Measurements from ENCODE around the gene ERBB2. TPM values are rescaled to one million over a fixed set of nuclear protein-coding genes. Genes with fewer than 3 reads are reported as not detected.

ERBB2 gene
- total and polyA plus RNA-seq, 2 of the 13 experiments (the other 11 are each of a cell fraction or from before 2014, with no cell fraction given), result 57.7 to 64.1 TPM

DNA sequence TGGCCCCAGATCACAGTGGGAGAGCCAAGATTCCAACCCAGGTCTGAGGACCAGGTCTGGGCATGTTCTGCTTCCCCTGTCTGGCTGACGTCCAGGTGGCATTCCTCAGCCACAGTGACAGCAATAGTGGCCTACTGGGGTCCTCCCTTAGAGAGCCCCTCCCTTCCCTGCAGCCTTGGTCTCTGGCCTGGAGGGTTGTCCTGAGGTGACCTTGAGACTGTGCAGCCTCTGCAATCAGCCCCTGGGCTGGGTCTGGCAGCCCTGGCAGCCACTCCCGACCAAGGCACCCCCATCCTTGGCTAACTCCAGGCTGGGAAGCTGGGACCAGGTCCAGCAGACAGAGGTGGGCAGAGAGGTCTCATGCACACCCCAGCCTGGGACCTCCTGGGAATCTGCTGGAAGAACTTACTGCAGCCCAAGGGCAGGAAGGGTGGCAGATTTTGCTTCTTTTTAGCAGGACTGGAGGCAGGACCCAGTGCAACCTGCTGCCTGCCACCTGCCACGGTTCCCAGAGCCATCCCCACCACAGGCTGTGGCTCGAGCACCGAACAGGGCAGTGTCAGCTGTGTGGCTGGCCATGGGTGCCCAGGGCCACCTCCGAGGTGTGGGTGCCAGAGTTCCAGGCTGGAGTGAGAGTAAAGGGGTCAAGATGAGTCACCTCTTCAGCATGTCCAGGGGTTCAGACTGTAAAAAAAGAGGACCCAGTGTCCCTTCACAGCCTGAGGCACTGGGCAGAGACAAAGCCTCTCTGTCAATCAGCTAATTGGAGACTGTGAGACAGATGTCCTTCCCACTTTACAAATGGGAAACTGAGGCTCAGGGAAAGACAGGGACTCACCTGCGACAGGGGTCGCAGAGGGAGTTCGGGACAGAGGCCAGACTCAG is 50.5 kb downstream of the ERBB2 start (continued):
- TF ChIP-seq KLF15 (CRISPR knock-in tag; IDR thresholded peaks at IDR 0.05; ENCODE audit: borderline replicate concordance) (no peak), NONO (IDR thresholded peaks at IDR 0.05) (no peak), NONO (CRISPR knock-in tag; conservative IDR thresholded peaks at IDR 0.05) (peak; percentile 57; the same call in 1 of the 2 replicates), GABPB1 (CRISPR knock-in tag; IDR thresholded peaks at IDR 0.05) (peak; percentile 50; the same call in 1 of the 2 replicates), TRIM22 (IDR thresholded peaks at IDR 0.05) (no peak), NRL (CRISPR knock-in tag; IDR thresholded peaks at IDR 0.05; ENCODE audit: borderline replicate concordance) (peak; percentile 94), ZNF496 (CRISPR knock-in tag; IDR thresholded peaks at IDR 0.05; ENCODE audit: insufficient replicate concordance) (no peak), CENPX (CRISPR knock-in tag; IDR thresholded peaks at IDR 0.05) (no peak), SOX5 (CRISPR knock-in tag; IDR thresholded peaks at IDR 0.05; ENCODE audit: borderline replicate concordance) (peak; percentile 24; the same call in 1 of the 2 replicates), ZSCAN25 (CRISPR knock-in tag; IDR thresholded peaks at IDR 0.05) (peak; percentile 81; the same call in 1 of the 2 replicates), ARNT2 (CRISPR knock-in tag; IDR thresholded peaks at IDR 0.05; ENCODE audit: low read depth) (no peak; the same call in 1 of the 2 replicates), ZNF770 (CRISPR knock-in tag; IDR thresholded peaks at IDR 0.05) (no peak), NPAS2 (CRISPR knock-in tag; IDR thresholded peaks at IDR 0.05; ENCODE audit: borderline replicate concordance) (no peak), ATF3 (CRISPR knock-in tag; IDR thresholded peaks at IDR 0.05) (peak; percentile 54; the same call in 1 of the 2 replicates), ZNF510 (CRISPR knock-in tag; IDR thresholded peaks at IDR 0.05; ENCODE audit: low read depth) (no peak), PTBP1 (IDR thresholded peaks at IDR 0.05; ENCODE audit: low read depth, low read length, poor library complexity, severe bottlenecking) (no peak), RNF2 (conservative IDR thresholded peaks at IDR 0.05; ENCODE audit: low read depth) (no peak), POLR2A (IDR thresholded peaks at IDR 0.05; ENCODE audit: insufficient read depth in 1 of 2, low read depth in 2 of 2, low read length in 2 of 2) (peak in 1 of 2 experiments; percentile 44; a peak in 1 of 4 replicates), ZNF451 (CRISPR knock-in tag; IDR thresholded peaks at IDR 0.05) (peak; percentile 82), ZBTB14 (CRISPR knock-in tag; IDR thresholded peaks at IDR 0.05) (no peak), TRIM24 (CRISPR knock-in tag; IDR thresholded peaks at IDR 0.05) (no peak), ZNF33B (CRISPR knock-in tag; IDR thresholded peaks at IDR 0.05) (0 out of 2 replicates have a peak, but pooled peaks have one; percentile 79)
- TF ChIP-seq, protein P1, sequence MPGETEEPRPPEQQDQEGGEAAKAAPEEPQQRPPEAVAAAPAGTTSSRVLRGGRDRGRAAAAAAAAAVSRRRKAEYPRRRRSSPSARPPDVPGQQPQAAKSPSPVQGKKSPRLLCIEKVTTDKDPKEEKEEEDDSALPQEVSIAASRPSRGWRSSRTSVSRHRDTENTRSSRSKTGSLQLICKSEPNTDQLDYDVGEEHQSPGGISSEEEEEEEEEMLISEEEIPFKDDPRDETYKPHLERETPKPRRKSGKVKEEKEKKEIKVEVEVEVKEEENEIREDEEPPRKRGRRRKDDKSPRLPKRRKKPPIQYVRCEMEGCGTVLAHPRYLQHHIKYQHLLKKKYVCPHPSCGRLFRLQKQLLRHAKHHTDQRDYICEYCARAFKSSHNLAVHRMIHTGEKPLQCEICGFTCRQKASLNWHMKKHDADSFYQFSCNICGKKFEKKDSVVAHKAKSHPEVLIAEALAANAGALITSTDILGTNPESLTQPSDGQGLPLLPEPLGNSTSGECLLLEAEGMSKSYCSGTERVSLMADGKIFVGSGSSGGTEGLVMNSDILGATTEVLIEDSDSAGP (CRISPR knock-in tag; IDR thresholded peaks at IDR 0.05; ENCODE audit: borderline replicate concordance), result peak; percentile 88
